T-cell (primary cell): ENCODE results near the gene SFTPA1. TPM values are rescaled to one million over a fixed set of nuclear protein-coding genes. Genes with fewer than 3 reads are reported as not detected.
"Not testable (repeated sequence)": the region's sequence is repeated elsewhere in the genome, so short reads cannot be mapped to it uniquely, and the experiment has no call there.

ENCODE experiments used
- ATAC-seq, 4 experiments: fragments of 200-7000 bp in 3 of 4; fragments of 150-1000 bp in 1 of 4; cut with Tn5 transposase; replicated peaks in 1 of 4; 1 replicate in 3 of 4; 2 replicates in 1 of 4; pipeline ENCODE4 v1.10.0; 2021; ENCODE audit warnings: moderate library complexity in 3 of 4, mild to moderate bottlenecking in 2 of 4, moderate number of reproducible peaks in 1 of 4
- CTCF ChIA-PET, 2 donors: fragments of 300-600 bp; sonication (Branson Sonifier 250); formaldehyde crosslinking; loops; one replicate each; lab custom pipeline; 2022; ENCODE audit warnings: antibody characterized with exemption in 2 of 2; lab: Charles Lee
- POLR2A ChIA-PET, 2 donors: fragments of 300-600 bp; sonication (Branson Sonifier 250); formaldehyde crosslinking; loops; one replicate each; lab custom pipeline; 2022; ENCODE audit warnings: antibody characterized with exemption in 2 of 2; lab: Charles Lee
- DNase-seq, 35 experiments: peaks; one replicate each; pipeline versions ENCODE4 v3.0.0 to v3.0.0-alpha.2; 2013 to 2023
- H3K27ac ChIP-seq: one replicate; pipeline ENCODE4 v1.5.1; 2013; ENCODE audit warnings: low read length
- H3K27me3 ChIP-seq, 2 experiments: replicated peaks in 1 of 2; 1 replicate in 1 of 2; 2 replicates in 1 of 2; pipeline versions ENCODE4 v1.6.1 to v1.7.0; 2013; ENCODE audit warnings: low read length in 1 of 2, mixed read lengths in 1 of 2; ENCODE audit not compliant: control insufficient read depth in 2 of 2, insufficient read depth in 2 of 2; ENCODE audit errors: extremely low read depth in 1 of 2
- H3K36me3 ChIP-seq, 2 donors: 1 replicate in 1 of 2; 2 replicates in 1 of 2; pipeline versions ENCODE4 v1.6.1 to v1.7.0; 2013; ENCODE audit warnings: low read length in 1 of 2; ENCODE audit not compliant: control insufficient read depth in 2 of 2, insufficient read depth in 1 of 2; ENCODE audit errors: extremely low read depth in 1 of 2
- H3K4me1 ChIP-seq, 2 experiments: 1 replicate in 1 of 2; 2 replicates in 1 of 2; pipeline versions ENCODE4 v1.6.1 to v1.7.0; 2013; ENCODE audit warnings: low read length in 2 of 2, mixed read lengths in 1 of 2; ENCODE audit not compliant: insufficient read depth in 2 of 2, control insufficient read depth in 1 of 2; ENCODE audit errors: extremely low read depth in 1 of 2
- H3K4me3 ChIP-seq, 2 donors: 1 replicate in 1 of 2; 2 replicates in 1 of 2; pipeline versions ENCODE4 v1.5.1 to v1.7.0; 2013; ENCODE audit warnings: mild to moderate bottlenecking in 2 of 2, low read length in 1 of 2, moderate library complexity in 1 of 2; ENCODE audit not compliant: control insufficient read depth in 1 of 2; ENCODE audit errors: extremely low read depth in 1 of 2
- H3K9me3 ChIP-seq: 2 replicates; pipeline ENCODE4 v1.7.0; 2013
- H3K27ac Mint-ChIP-seq, 2 donors: one replicate each; pipeline ENCODE4 v1.8.0; 2020 to 2021; ENCODE audit warnings: mild to moderate bottlenecking in 2 of 2, mixed read lengths in 2 of 2
- H3K27me3 Mint-ChIP-seq, 2 donors: one replicate each; pipeline ENCODE4 v1.8.0; 2021 to 2022; ENCODE audit warnings: mixed read lengths in 2 of 2
- H3K36me3 Mint-ChIP-seq: one replicate; pipeline ENCODE4 v1.8.0; 2021; ENCODE audit warnings: mixed read lengths
- H3K4me1 Mint-ChIP-seq, 3 donors: one replicate each; pipeline ENCODE4 v1.8.0; 2020 to 2022; ENCODE audit warnings: mixed read lengths in 3 of 3, mild to moderate bottlenecking in 1 of 3
- H3K4me3 Mint-ChIP-seq, 3 donors: one replicate each; pipeline ENCODE4 v1.8.0; 2020 to 2022; ENCODE audit warnings: mild to moderate bottlenecking in 3 of 3, mixed read lengths in 3 of 3, moderate library complexity in 3 of 3
- H3K9me3 Mint-ChIP-seq, 3 donors: one replicate each; pipeline ENCODE4 v1.8.0; 2020 to 2022; ENCODE audit warnings: mixed read lengths in 3 of 3
- WGBS: methylation state at CpG from one replicate; pipeline ENCODE4 v1.1.5; 2013; ENCODE audit warnings: missing lambda C conversion rate; ENCODE audit not compliant: insufficient coverage; 5-methylcytosine and 5-hydroxymethylcytosine counted together
- total RNA-seq, 35 experiments: library from RNA in 6 of 35; stranded (reverse) in 6 of 35; fragments of 120-200 nt in 1 of 35; gene quantifications; one replicate each; pipeline versions ENCODE4 v1.2.1 to v1.2.4 and lab custom pipeline; 2013 to 2026

Gene SFTPA1
- total RNA-seq, 5 donors from 2014 or later (not counting 1 experiment from before 2014, with no cell fraction given): 6.4 to 9.6 (median 8.4) TPM; not detected in 2

DNA sequence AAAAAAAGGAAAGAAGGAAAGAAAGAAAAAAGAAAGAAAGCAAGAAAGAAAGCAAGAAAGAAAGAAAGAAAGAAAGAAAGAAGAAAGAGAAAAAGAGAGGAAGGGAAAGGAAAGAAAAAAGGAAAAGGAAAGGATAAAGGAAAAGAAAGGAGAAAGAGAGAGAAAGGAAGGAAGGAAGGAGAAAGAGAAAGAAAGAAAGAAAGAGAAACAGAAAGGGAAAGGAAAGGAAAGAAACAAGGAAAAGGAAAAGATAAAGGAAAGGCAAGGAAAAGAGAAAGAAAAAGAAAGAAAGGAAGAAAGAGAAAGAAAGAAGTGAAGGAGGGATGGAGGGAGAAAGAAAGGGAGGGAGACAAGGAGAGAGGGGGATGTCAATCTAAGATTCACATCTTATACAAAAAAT, 29.7 kb upstream of the SFTPA1 start:
- Mint-ChIP-seq H3K27me3 (peaks cover 5 to 8% of the 10 kb centered on the region in 2 donors), H3K9me3 (no peaks in the 10 kb centered on the region), H3K36me3 (no peaks in the 10 kb centered on the region), H3K27ac (no peak overlapping the region), H3K4me3 (no peak overlapping the region), H3K4me1 (peaks cover 0 to 2% (median 0%) of the 10 kb centered on the region in 3 donors)
- DNase-seq: no peak
- POLR2A ChIA-PET: no interaction called here
- peaks cover 0 to 12% of the 10 kb centered on the region in 2 experiments for H3K27me3 ChIP-seq
- H3K36me3 ChIP-seq: no peaks in the 10 kb centered on the region
- H3K9me3 ChIP-seq: no peaks in the 10 kb centered on the region
- no peak for ATAC-seq
- no peak overlapping the region for H3K4me3 ChIP-seq
- H3K27ac ChIP-seq: no peak overlapping the region
- no peaks in the 10 kb centered on the region for H3K4me1 ChIP-seq
- CTCF ChIA-PET: no interaction called here

- no peaks in the 10 kb centered on the region for H3K4me1 ChIP-seq
- no peaks in the 10 kb centered on the region for H3K36me3 ChIP-seq
- no peaks in the 10 kb centered on the region for H3K9me3 Mint-ChIP-seq
- H3K9me3 ChIP-seq: no peaks in the 10 kb centered on the region
- H3K36me3 Mint-ChIP-seq: no peaks in the 10 kb centered on the region
- ATAC-seq: no peak
- H3K4me3 ChIP-seq: no peak overlapping the region
- no peak overlapping the region for H3K4me3 Mint-ChIP-seq
- peaks cover 0 to 2% (median 0%) of the 10 kb centered on the region in 3 donors for H3K4me1 Mint-ChIP-seq
- H3K27ac ChIP-seq: no peak overlapping the region
- peaks cover 8 to 10% of the 10 kb centered on the region in 2 donors for H3K27me3 Mint-ChIP-seq
- ChIA-PET CTCF (no interaction called here), POLR2A (no interaction called here)
- H3K27ac Mint-ChIP-seq: no peak overlapping the region
- 95% methylated on average over 5 of the region's 6 CpGs for WGBS
- peaks cover 0 to 15% of the 10 kb centered on the region in 2 experiments for H3K27me3 ChIP-seq
- no peak for DNase-seq
Measured at GRCh38 chr10:79582096-79582495, 28.6 kb upstream of the SFTPA1 start.

- H3K4me1 Mint-ChIP-seq, H3K36me3 ChIP-seq, H3K27ac ChIP-seq, CTCF ChIA-PET, H3K9me3 Mint-ChIP-seq, H3K36me3 Mint-ChIP-seq, H3K4me1 ChIP-seq, ATAC-seq, H3K9me3 ChIP-seq, H3K27ac Mint-ChIP-seq, H3K4me3 Mint-ChIP-seq, POLR2A ChIA-PET, H3K4me3 ChIP-seq, DNase-seq: not testable (repeated sequence)
- peaks cover 3 to 10% of the 10 kb centered on the region in 2 donors for H3K27me3 Mint-ChIP-seq
- H3K27me3 ChIP-seq: peaks cover 0 to 16% of the 10 kb centered on the region in 2 experiments
- WGBS: 14% methylated on average over 1 of the region's 6 CpGs
Measured at GRCh38 chr10:79582954-79583353, 27.8 kb upstream of the SFTPA1 start.

DNA sequence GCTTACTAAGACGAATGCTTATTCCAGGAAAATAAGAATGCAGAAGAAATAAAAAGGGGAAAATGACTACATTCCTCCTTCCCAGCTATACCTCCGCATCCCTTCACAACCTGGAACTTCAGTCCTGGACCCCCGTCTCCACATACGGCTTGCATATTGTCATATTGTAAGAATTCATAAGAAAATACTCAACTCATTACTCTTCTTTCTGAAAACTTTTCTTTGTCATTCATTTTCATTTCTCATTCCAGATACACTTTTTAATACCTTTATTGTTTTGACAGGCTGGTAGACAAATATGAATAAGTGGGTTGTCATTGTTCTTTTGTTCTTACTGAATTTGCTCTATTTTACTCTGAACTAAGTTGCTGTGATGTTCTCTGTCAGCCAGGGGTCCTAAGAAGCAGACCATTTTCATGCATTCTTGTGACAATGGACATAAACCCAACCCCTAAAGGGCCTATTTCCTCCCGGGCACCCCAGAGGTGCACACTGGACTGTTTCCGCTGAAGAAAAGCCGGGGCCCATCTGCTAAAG, 27.2 kb upstream of the SFTPA1 start:
- 81% methylated on average over 5 of the region's 7 CpGs for WGBS
- H3K27ac Mint-ChIP-seq: no peak overlapping the region
- ATAC-seq (no peak), DNase-seq (no peak)
- Histone ChIP-seq H3K36me3 (no peaks in the 10 kb centered on the region), H3K4me1 (no peaks in the 10 kb centered on the region), H3K27me3 (peaks cover 0 to 16% of the 10 kb centered on the region in 2 experiments), H3K9me3 (no peaks in the 10 kb centered on the region), H3K4me3 (no peak overlapping the region), H3K27ac (no peak overlapping the region)
- ChIA-PET POLR2A (no interaction called here), CTCF (no interaction called here)
- no peaks in the 10 kb centered on the region for H3K36me3 Mint-ChIP-seq
- H3K4me3 Mint-ChIP-seq: no peak overlapping the region
- H3K27me3 Mint-ChIP-seq: peaks cover 3 to 10% of the 10 kb centered on the region in 2 donors
- H3K4me1 Mint-ChIP-seq: peaks cover 0 to 2% (median 0%) of the 10 kb centered on the region in 3 donors
- no peaks in the 10 kb centered on the region for H3K9me3 Mint-ChIP-seq

DNA sequence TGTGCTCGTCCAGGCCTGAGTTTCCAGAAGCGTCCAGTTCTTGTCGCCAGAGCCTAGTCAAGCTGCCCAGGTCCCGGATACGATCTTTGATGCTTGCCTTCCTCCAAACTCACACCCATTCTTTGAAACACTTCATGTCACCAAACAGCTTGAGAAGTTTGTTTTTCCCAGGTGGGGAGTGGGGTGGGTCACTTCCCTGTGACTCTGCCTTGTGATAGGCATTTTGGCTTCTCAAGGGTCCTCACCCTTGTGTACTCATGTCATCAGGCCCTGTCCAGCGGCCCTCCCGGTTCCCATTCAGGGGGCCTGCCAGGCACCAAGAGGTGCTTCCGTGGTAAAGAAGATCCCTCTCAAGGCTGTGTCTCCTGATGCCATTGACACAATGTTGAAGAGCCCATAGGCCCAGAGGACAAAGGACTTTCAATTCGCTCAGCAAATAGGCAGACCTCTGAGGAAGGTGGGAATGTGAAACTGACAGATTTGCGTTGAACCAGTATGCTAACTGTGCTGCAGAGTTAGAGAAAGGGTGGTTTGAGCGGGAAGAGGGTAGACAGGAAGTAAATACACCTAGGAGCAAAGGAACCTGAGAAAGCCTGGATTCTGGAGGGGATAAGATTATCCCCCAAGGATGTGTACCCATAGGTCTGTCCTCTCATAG, 24.7 kb upstream of the SFTPA1 start:
- no peaks in the 10 kb centered on the region for H3K9me3 Mint-ChIP-seq
- H3K27me3 ChIP-seq: peaks cover 2 to 15% of the 10 kb centered on the region in 2 experiments
- H3K36me3 Mint-ChIP-seq: no peaks in the 10 kb centered on the region
- H3K27ac Mint-ChIP-seq: no peak overlapping the region
- H3K27me3 Mint-ChIP-seq: peaks cover 3 to 20% of the 10 kb centered on the region in 2 donors
- ChIA-PET CTCF (no interaction called here), POLR2A (no interaction called here)
- no peak overlapping the region for H3K4me3 ChIP-seq
- no peaks in the 10 kb centered on the region for H3K4me1 ChIP-seq
- no peak for DNase-seq
- no peaks in the 10 kb centered on the region for H3K36me3 ChIP-seq
- no peak overlapping the region for H3K27ac ChIP-seq
- H3K4me3 Mint-ChIP-seq: no peak overlapping the region
- ATAC-seq: no peak
- H3K4me1 Mint-ChIP-seq: peaks cover 0 to 2% (median 0%) of the 10 kb centered on the region in 3 donors
- WGBS: 86% methylated on average over 8 of the region's 11 CpGs
- H3K9me3 ChIP-seq: no peaks in the 10 kb centered on the region

DNA sequence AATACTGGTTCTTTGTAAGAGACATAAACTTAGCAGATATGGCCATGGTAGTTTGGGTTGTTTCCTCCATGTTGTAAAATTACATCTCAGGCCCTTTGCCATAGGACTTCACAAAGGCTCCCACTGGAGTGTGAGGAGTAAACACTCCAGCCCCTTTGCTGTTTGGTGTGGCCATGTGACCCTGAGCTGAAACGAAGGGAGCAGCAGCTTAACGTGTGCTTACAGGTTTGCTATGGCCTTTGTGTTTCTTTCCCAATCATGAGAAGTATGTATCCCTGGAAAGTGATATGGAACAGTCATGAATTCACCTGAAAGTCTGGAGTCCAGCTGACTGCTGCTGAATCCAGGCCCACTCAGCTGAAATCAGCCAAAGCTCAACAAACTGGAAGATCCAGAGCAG, 23.8 kb upstream of the SFTPA1 start:
- no peak overlapping the region for H3K27ac ChIP-seq
- WGBS: 89% methylated on average over 2 of the region's 2 CpGs
- no peak overlapping the region for H3K27ac Mint-ChIP-seq
- H3K36me3 Mint-ChIP-seq: no peaks in the 10 kb centered on the region
- H3K27me3 ChIP-seq: peaks cover 2 to 15% of the 10 kb centered on the region in 2 experiments
- H3K4me3 ChIP-seq: no peak overlapping the region
- ATAC-seq: no peak
- no peak for DNase-seq
- H3K27me3 Mint-ChIP-seq: peaks cover 3 to 20% of the 10 kb centered on the region in 2 donors
- ChIA-PET POLR2A (interaction anchor here in 1 of 2 donors (0.7 kb wide), 1 partner anchor 764 kb away, joined by 3 read pairs; no protein-coding TSS in a partner anchor), CTCF (no interaction called here)
- H3K9me3 Mint-ChIP-seq: no peaks in the 10 kb centered on the region
- H3K4me3 Mint-ChIP-seq: no peak overlapping the region
- peaks cover 0 to 2% (median 0%) of the 10 kb centered on the region in 3 donors for H3K4me1 Mint-ChIP-seq
- no peaks in the 10 kb centered on the region for H3K4me1 ChIP-seq
- H3K9me3 ChIP-seq: no peaks in the 10 kb centered on the region
- H3K36me3 ChIP-seq: no peaks in the 10 kb centered on the region
